ENCODE data around the gene WDR76.

DNA sequence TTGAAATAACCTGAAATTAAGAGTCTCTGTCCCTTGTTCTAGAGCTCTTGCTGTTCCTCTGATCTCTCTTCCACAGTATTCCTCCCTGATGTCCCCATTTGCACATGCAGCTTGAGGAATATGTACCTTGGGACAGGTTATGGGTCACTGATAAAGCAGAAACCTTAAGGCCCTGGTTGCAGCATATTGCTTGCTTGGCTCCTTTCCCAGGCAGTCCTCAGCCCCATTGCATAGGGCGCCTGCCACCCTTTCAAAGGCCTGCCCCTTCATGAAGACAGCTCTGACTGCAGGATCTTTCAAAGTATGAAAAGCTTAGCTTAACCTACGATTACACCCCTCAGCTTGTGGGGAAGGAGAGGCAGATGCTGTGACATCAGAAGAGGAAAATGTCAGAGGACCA lies 51.6 kb downstream of the WDR76 start:
- TF ChIP-seq, protein P1, sequence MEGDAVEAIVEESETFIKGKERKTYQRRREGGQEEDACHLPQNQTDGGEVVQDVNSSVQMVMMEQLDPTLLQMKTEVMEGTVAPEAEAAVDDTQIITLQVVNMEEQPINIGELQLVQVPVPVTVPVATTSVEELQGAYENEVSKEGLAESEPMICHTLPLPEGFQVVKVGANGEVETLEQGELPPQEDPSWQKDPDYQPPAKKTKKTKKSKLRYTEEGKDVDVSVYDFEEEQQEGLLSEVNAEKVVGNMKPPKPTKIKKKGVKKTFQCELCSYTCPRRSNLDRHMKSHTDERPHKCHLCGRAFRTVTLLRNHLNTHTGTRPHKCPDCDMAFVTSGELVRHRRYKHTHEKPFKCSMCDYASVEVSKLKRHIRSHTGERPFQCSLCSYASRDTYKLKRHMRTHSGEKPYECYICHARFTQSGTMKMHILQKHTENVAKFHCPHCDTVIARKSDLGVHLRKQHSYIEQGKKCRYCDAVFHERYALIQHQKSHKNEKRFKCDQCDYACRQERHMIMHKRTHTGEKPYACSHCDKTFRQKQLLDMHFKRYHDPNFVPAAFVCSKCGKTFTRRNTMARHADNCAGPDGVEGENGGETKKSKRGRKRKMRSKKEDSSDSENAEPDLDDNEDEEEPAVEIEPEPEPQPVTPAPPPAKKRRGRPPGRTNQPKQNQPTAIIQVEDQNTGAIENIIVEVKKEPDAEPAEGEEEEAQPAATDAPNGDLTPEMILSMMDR (conservative IDR thresholded peaks at IDR 0.05) = no peak
- no peak for TF ChIP-seq EZH2 (IDR thresholded peaks at IDR 0.05; ENCODE audit: low read depth)

All from PC-9 (cell line).